GM21786 (cell line): Measurements from ENCODE around the gene RETREG2.
"Not testable (repeated sequence)": the region's sequence is repeated elsewhere in the genome, so short reads cannot be mapped to it uniquely, and the experiment has no call there.

Experiments used
- ATAC-seq: cut with Tn5 transposase; IDR thresholded peaks from one replicate; pipeline ENCODE4 v1.9.1; 2021; ENCODE audit not compliant: unreplicated experiment

The RETREG2 gene

DNA sequence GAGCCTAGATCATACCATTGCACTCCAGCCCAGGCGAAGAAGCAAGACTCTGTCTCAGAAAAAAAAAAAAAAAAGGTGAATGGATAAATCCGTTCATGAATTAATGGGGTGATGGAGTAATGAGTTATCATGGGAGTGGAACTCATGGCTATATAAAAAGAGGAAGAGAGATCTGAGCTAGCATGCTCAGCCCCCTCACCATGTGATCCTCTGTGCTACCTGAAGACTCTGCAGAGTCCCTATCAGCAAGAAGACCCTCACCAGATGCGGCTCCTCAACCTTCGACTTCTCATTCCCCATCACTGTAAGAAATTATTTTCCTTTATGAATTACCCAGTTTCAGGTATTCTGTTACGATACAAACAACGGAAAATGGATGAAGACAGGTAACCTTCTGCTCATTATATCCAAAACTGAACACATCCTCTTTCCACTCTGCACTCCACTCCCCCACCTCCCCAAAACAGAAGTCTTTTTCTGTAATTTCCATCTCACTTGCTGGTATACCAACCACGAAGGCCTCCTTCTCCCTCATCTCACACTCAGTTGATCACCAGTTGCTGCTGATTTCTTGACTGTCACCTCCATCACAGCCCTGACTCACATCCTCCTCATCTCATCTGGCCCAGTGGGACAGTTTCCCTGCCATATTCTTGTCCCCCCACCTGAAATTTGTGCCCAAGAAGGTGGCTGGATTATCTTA lies 8.8 kb downstream of the RETREG2 start:
- no peak for ATAC-seq

DNA sequence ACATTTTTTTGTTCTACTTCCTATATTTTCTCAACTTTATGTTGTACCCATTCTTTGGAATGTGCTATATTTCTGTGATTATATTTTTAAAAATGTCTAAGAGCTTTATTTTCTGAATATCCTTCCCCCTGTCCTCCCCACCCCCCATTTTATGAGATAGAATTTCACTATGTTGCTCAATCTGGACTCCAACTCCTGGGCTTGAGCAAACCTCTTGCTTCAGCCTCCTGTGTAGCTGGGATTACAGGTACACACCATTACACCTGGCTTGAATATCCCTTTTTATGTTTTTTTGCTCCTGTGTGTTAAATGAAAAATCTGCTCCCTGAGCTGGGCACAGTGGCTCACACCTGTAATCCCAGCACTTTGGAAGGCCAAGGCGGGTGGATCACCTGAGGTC lies 19.3 kb downstream of the RETREG2 start:
- ATAC-seq, result no peak

GRCh38 chr2:219198974-219199373 lies 20.9 kb downstream of the RETREG2 start:
- no peak for ATAC-seq

DNA sequence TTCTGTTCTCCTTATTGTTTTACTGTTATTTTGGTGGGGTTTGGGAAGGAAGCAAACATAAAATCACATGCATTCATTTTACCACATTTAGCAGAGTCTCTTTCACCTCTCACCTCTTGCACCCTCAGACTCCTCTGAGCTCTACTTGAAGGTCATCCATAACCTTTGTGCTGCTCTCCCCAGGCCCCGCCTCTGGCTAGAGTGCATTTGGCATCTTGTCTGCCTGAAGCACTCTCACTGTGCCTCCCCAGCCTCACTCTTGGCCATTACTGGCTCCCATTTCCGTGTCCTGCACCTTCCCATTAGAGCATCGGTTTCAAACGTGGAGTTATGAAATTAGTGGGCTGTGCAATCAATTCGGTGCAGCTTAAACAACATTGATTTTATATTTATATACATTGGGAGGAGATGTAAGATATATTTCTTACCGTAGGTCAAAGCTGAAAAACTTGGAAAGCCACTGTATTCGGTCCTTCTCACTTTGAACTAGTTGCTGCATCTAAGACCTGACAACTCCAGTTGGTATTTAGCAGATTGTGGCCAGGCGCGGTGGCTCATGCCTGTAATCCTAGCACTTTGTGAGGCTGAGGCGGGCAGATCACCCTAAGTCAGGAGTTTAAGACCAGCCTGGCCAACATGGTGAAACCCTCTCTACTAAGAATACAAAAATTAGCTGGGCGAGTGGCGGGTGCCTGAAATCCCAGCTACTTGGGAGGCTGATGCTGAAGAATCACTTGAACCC lies 21.6 kb downstream of the RETREG2 start:
- no peak for ATAC-seq

GRCh38 chr2:219200502-219201326 lies 22.6 kb downstream of the RETREG2 start:
- not testable (repeated sequence) for ATAC-seq

- not testable (repeated sequence) for ATAC-seq
Observed at GRCh38 chr2:219201331-219201730, 23.3 kb downstream of the RETREG2 start.

DNA sequence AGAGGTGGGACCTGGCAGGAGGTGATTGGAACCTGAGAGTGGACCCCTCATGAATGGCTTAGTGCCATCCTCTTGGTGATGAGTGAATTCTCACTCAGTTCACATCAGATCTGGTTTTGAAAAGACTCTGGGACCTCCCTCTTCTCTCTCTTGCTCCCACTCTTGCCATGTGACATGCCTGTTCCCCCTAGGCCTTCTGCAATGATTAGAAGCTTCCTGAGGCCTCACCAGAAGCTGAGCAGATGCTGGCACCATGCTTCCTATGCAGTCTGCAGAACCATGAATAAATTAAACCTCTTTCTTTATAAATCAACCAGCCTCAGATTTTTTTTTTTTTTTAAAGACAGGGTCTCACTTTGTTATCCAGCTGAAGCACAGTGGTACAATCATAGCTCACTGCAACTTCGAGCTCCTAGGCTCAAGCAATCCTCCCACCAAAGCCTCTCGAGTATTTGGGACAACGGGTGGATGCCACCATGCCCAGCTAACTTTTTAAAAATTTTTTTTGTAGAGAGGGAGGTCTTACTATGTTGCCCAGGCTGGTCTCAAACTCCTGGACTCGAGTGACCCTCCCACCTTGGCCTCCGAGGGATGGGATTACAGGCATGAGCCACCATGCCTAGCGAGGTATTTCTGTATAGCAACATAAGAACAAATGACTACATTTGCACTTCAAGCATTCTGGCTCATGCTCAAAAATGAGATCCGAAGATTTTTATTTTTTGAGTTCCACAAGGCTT lies 26.5 kb downstream of the RETREG2 start:
- no peak for ATAC-seq

GRCh38 chr2:219205165-219205538 lies 27.1 kb downstream of the RETREG2 start:
- ATAC-seq, result no peak

- no peak for ATAC-seq
Observed at GRCh38 chr2:219205981-219206327, 27.9 kb downstream of the RETREG2 start.

- peak; percentile 98 for ATAC-seq
Observed at GRCh38 chr2:219206328-219207133, 28.5 kb downstream of the RETREG2 start, which contains the start of gene ZFAND2B. TSS of gene ZFAND2B (plus strand) at chr2:219206782. CDS start at chr2:219206988, 206 bp downstream.

- ATAC-seq, result no peak
Observed at GRCh38 chr2:219207134-219207883, 29.2 kb downstream of the RETREG2 start.

GRCh38 chr2:219207884-219208740 lies 30.0 kb downstream of the RETREG2 start:
- no peak for ATAC-seq

DNA sequence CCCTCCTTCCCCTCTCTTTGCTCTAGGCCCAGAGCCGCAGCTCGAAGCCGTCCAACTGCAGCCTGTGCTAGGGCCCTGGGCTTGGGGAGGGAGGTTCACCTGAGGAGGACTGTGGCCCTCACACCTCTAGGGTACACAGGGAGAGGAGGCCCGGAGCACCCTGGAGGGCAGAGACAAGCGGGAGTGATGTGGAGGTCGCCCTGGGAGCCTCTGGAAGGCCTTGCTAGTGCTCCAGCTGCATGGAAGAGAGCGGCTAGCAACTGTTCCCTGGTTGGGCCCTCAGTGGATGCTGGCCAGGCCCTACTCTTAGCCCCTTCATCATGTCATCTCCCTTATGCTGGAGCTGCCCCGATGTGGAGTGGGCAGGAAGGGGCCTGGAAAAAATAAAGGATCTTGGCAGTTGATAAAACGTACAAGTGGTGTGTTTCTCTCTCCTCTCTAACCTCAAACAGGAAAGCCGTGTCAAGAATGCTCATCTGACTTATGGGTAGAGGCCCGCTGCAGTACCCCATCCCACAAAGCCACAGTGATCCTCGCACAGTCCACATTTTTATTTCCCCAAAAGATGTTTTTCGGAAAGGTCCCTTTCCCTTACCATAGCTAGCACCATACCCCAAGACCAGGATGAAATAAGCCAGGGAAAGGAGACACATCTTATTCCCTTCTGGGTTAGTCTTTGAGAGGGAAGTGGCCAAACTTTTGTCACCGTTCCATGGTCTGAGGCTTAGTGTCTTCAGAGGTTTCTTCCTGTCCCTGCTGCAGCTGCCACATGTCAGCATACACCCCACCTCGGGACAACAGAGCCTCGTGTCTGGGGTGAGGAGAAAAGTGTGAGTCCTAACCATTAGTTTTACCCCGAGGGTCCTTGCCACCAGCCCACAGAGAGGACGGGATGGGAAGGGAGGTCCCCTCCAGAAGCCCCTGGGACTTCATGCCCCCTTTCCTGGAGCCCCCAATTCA lies 31.4 kb downstream of the RETREG2 start:
- ATAC-seq, result no peak

GRCh38 chr2:219210196-219210885 lies 32.3 kb downstream of the RETREG2 start:
- no peak for ATAC-seq

GRCh38 chr2:219210886-219211362 lies 32.8 kb downstream of the RETREG2 start:
- ATAC-seq, result no peak

DNA sequence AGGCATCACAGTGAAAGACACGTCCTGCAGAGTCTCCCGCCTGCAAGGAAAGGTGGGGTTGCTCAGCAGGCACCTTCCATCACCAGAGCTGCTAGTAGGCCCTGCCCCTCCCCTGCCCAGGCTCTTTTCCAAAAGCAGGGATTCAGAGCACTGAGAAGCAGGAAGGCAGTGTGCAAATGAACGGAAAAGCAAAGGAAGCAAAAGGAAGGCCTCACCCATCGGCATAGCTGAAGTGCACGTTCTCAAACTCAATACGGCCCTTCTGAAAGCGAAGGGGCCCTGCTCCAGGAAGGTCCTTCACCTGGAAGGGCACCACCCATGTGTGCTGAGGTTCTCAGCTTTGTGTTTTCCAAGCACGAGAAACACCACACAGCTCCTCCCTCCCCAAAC lies 34.9 kb downstream of the RETREG2 start:
- no peak for ATAC-seq
